HL-60/S4 treated with retinoic acid at 250 ng/mL for 4 days and 3 days (cell line): ENCODE results near the gene INO80.
"Not testable (repeated sequence)": the region's sequence is repeated elsewhere in the genome, so short reads cannot be mapped to it uniquely, and the experiment has no call there.

ENCODE experiments used
- in situ Hi-C: fragments of 300-500 bp; cut with MboI; formaldehyde crosslinking; loops from 2 replicates; pipeline ENCODE4 v1.7.0; 2022; ENCODE audit warnings: low sequenced_read_pairs

Gene INO80

GRCh38 chr15:40968290-40969085, 147.6 kb downstream of the INO80 start:
- in situ Hi-C loops, result no loop called here

GRCh38 chr15:40964634-40965033, 151.4 kb downstream of the INO80 start:
- in situ Hi-C loops, result no loop called here

- in situ Hi-C loops, result no loop called here
These were observed 152.1 kb downstream of the INO80 start for GRCh38 chr15:40964006-40964405.

GRCh38 chr15:40963201-40963600, 152.9 kb downstream of the INO80 start:
- in situ Hi-C loops, result no loop called here

GRCh38 chr15:40962317-40962716, 153.8 kb downstream of the INO80 start:
- in situ Hi-C loops, result not testable (repeated sequence)

- in situ Hi-C loops, result not testable (repeated sequence)
These were observed 154.3 kb downstream of the INO80 start for GRCh38 chr15:40961740-40962139.

GRCh38 chr15:40960925-40961324, 155.2 kb downstream of the INO80 start:
- in situ Hi-C loops, result no loop called here

- in situ Hi-C loops, result no loop called here
These were observed 155.8 kb downstream of the INO80 start for GRCh38 chr15:40960151-40960885.

- in situ Hi-C loops, result no loop called here
These were observed 156.5 kb downstream of the INO80 start for GRCh38 chr15:40959331-40960141.

- in situ Hi-C loops, result no loop called here
These were observed 157.4 kb downstream of the INO80 start for GRCh38 chr15:40958723-40959122.

- in situ Hi-C loops, result no loop called here
These were observed 157.9 kb downstream of the INO80 start for GRCh38 chr15:40958146-40958545.

- in situ Hi-C loops, result no loop called here
These were observed 158.5 kb downstream of the INO80 start for GRCh38 chr15:40957581-40958051.

- in situ Hi-C loops, result no loop called here
These were observed 159.0 kb downstream of the INO80 start for GRCh38 chr15:40957041-40957555.

- in situ Hi-C loops, result no loop called here
These were observed 159.5 kb downstream of the INO80 start for GRCh38 chr15:40956541-40956982.

- in situ Hi-C loops, result no loop called here
These were observed 160.0 kb downstream of the INO80 start for GRCh38 chr15:40955930-40956540.

GRCh38 chr15:40955141-40955903, 160.8 kb downstream of the INO80 start:
- in situ Hi-C loops, result no loop called here

GRCh38 chr15:40954158-40954848, 161.8 kb downstream of the INO80 start:
- in situ Hi-C loops, result not testable (repeated sequence)

GRCh38 chr15:40953713-40954074, 162.4 kb downstream of the INO80 start:
- in situ Hi-C loops, result no loop called here
